SHP77 treated with DMSO at 0.1 percent for 48 hours (cell line): ENCODE measurements around the gene RAB20.

Experiments used
- DNase-seq: peaks from one replicate; lab custom pipeline; 2025; lab: John Stamatoyannopoulos, UW

RAB20 gene

GRCh38 chr13:110529522-110530311 lies 31.8 kb downstream of the RAB20 start:
- no peak for DNase-seq

- no peak for DNase-seq
These were observed 32.6 kb downstream of the RAB20 start for GRCh38 chr13:110528911-110529310.

DNA sequence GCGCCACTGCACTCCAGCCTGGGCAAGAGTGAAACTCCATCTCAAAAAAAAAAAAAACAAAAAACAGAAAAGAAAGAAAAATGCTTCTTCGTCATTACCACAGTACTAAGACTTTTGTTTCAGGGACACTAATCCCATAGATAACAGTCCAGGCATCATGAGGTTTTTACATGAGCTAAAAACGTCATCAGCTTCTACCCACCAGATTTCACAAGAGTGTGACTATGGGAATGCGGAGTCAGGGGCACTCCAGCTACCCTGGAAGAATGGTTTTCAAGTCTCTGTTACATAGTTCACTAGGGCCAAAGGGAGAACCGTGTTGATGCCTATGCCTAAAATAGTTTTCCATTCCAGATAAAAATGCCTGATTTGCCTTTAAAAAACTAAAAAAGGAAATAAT lies 33.2 kb downstream of the RAB20 start:
- DNase-seq, result no peak

- peak; percentile 94 for DNase-seq
These were observed 35.9 kb downstream of the RAB20 start for GRCh38 chr13:110525328-110526319.

DNA sequence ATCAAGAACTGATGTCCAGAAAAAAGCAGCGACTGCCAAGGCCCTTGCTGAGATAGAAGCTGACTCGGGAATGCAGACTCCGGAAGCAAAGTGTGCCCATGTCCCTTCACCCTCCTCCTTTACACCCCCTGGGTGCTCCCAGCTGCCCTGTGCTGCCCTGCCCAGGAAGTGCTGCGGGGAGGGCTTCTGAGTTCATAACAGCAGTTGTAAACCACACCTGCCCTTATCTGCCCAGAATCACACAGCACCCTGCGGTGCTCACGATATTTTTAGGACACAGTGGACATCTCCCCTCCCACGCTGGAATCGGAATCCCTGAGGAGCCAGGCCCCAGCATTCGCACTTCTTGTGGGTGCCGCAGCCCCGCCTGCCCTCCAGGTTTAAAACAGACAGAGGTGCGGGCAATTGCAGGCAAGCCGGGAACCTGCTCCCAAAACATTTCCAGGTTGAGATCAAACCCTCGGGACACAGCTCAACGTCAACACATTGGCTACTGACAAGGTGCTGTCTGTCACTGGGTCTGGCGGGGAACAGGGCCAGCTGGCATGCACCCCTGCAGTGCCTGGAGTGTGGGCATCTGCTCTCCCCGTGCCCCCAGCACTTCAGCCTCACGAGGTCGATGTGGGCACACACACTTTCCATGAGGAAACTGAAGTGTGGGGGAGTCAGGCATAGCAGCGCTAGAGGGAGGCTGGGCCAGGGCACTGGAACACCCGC lies 36.8 kb downstream of the RAB20 start:
- DNase-seq, result peak; percentile 55

GRCh38 chr13:110523838-110524540 lies 37.5 kb downstream of the RAB20 start:
- no peak for DNase-seq

GRCh38 chr13:110523180-110523579 lies 38.3 kb downstream of the RAB20 start:
- no peak for DNase-seq

DNA sequence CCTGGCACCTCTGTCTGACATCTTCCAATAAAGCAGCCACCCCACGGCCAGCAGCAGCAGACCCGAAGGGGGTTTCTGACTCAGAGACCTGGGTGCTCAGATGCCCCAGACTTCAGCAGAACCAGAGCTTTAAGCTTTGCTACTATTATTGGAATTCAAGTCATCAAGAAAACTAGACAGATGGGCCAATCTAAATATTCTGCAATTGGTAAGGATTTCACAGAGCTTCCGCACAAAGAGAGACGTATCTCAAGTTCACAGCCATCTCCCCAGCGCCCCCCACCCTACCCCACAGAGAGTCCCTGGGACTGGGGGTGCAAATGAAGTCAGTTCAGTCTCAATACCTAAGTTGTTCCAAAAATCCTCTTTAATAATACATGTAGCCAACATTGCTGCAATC lies 38.8 kb downstream of the RAB20 start:
- DNase-seq, result no peak

DNA sequence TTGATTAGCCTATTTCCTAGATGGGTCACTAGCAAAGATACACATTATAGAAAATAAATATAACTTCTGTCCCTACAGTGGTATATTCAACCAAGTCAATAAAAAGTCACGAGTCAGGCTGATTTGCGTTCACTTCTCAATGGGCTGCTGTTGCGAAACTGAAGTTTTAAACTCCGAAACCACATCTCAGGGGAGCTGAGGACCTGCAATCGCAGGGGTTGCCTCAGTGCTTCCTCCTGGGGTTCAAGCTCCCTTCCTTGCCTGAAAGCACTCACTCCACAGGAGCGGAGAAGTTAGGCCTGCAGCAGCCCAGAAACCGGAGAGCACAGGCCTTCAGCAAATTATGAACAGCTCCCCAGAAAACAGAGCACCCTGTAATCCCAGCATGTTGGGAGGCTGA lies 39.6 kb downstream of the RAB20 start:
- DNase-seq, result no peak

GRCh38 chr13:110521296-110521680 lies 40.2 kb downstream of the RAB20 start:
- DNase-seq, result no peak

GRCh38 chr13:110520431-110521295 lies 40.9 kb downstream of the RAB20 start:
- no peak for DNase-seq

DNA sequence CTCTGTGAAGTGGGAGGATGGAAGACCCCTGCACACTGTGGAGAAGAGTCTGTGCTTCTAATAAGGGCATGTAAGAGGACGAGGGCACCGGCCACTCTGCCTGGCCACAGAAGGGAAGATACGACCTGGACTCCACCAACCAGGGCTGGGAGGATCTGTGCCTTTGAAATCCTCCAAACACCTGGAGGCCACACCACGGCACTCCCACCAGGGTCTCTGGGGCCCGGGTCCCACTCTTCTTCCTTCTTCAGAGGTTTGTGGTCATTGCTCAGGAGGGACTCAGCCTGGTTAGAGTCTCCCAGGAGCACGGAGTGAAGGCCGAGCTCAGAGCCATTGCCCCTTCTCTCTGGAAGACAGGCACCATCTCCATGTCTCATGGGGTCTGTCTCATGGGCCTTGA lies 42.0 kb downstream of the RAB20 start:
- no peak for DNase-seq

DNA sequence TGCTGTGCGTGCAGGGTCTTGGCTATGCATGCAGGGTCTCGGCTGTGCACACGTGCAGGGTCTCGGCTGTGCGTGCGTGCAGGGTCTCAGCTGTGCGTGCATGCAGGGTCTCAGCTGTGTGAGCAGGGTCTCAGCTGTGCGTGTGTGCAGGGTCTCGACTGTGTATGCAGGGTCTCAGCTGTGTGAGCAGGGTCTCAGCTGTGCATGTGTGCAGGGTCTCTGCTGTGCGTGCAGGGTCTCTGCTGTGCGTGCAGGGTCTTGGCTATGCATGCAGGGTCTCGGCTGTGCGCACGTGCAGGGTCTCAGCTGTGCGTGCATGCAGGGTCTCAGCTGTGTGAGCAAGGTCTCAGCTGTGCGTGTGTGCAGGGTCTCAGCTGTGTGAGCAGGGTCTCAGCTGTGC lies 42.5 kb downstream of the RAB20 start:
- DNase-seq, result no peak

DNA sequence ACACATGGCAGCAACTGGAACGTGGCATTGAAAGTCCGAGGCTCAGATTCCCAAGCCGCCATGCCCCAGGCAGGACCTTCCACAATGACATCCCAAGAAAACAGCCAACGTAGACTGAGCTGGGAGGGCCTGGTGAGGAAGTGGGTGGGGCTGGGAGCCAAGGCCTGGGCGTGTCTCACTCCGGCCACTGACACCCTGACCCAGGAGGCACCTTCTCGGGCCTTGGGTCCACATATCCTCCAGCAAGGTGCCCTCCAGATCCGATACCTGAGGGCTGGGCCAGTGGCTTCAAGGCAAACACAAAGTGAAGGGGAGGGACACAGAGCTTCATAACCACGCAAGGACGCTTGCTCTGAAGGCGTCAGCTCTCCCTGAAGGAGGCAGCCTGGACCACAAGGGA lies 43.0 kb downstream of the RAB20 start:
- DNase-seq, result no peak

DNA sequence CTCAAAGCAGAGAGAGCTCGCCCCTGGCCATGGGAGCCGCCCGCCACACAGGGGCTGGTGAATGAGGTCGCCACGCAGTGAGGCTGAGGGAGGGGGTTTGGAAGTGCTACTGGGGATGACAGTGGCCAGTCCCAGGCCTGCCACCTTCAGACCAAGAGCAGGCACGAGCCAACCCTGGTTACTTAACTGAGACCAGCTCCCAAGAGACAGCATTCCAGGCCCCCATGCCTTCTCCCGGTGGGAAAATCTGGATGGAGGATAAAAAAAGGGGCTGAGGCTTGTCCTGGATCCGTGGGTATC lies 43.3 kb downstream of the RAB20 start:
- DNase-seq, result no peak

- no peak for DNase-seq
These were observed 43.9 kb downstream of the RAB20 start for GRCh38 chr13:110517505-110518225.

DNA sequence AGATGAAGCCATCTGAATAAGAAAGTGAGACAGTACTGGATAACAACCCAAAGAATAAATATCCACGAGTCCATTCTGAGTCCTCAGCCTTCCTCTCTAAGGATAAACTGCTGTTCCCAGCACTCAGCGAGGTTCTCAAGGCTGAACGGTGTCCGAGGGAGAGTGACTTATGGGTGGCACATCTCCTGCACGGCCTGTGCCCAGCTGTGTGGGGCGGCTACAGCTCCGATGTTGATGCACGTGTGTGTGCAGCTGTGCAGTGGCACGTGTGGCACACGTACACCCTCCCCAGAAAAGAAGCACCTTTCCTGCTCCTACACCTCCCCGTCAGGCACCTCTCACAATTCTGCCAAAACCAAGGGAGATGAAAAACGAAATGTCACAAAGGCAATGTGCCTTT lies 45.0 kb downstream of the RAB20 start:
- no peak for DNase-seq

DNA sequence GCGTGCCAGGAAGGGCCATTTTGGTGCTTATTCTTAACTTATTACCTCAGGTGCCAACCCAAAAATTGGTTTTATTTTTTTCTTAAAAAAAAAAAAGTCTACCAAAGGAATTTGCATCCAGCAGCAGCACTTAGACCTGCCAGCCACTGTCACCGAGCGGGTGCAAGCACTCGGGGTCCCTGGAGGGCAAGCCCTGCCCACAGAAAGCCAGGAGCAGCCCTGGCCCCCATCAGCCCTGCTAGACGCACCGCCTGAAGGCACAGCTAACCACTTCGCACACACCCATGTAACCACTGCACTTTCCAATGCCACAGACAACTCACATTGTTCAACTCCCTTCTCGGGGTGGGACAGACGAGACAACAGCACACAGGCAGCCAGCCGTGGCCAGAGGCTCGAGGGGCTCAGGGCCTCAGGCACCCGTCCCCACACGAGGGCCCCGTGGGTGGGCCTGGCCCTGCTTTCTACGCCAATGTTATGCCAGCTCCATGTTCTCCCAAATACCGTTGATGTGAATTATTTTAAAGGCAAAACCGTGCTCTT lies 49.3 kb downstream of the RAB20 start:
- DNase-seq, result no peak

DNA sequence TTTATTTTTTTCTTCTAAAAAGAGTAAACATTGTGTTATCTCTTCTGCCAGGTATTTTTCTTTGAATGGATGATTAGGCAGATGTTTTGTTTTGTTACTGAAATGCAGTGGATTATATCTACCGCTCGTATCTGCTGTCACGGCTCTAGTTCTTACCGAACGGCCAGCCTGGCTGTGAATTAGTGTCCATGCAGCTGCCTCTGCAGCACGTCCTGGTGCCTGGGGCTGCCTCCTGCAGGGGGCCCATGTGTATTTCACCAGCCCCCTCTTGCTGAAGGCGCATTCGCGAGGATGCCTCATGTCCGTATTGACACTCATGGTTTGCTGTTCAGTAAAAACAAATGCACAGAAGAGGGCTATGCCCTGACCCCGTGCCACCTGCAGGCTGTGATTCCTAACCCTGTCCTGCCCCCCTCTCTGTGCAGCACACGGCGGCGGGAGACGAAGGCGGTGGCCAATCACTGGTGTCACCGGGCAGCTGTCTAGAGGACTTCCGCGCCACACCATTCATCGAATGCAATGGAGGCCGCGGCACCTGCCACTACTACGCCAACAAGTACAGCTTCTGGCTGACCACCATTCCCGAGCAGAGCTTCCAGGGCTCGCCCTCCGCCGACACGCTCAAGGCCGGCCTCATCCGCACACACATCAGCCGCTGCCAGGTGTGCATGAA lies 49.9 kb downstream of the RAB20 start:
- DNase-seq, result no peak
